ENCODE results near the gene KIDINS220. TPM values are rescaled to one million over a fixed set of nuclear protein-coding genes. Genes with fewer than 3 reads are reported as not detected.

The KIDINS220 gene
- total and polyA plus RNA-seq, 2 donors (not counting 1 experiment from before 2014, with no cell fraction given): 58.0 to 110 TPM

DNA sequence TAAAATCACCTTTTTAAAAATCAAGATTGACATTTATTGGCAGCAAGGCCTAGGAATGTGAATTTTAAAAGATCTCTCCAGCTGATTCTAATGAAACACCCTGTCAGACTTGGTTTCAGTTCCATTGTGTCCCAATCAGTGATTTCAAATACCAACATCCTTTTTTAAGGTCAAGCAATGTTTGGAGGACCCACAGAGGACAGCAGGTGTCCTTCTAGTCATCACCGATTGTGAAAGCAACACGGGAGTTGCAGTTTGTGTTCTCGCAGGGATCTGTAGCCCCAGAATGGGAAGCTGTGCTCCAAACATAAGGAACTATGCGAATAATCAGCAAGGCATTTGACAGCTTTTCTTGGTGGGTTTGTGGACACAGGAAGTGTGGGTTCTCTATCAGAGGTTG lies 4.5 kb upstream of the KIDINS220 start:
- no peak for DNase-seq (ENCODE audit: low read depth in 2 of 2)
- TF ChIP-seq CTCF (conservative IDR thresholded peaks at IDR 0.05 in 1 of 2, IDR thresholded peaks at IDR 0.05 in 1 of 2; ENCODE audit: low read depth in 1 of 2, low read length in 2 of 2) (no peak), EZH2 (IDR thresholded peaks at IDR 0.05; ENCODE audit: low read length, missing control alignments) (no peak)

DNA sequence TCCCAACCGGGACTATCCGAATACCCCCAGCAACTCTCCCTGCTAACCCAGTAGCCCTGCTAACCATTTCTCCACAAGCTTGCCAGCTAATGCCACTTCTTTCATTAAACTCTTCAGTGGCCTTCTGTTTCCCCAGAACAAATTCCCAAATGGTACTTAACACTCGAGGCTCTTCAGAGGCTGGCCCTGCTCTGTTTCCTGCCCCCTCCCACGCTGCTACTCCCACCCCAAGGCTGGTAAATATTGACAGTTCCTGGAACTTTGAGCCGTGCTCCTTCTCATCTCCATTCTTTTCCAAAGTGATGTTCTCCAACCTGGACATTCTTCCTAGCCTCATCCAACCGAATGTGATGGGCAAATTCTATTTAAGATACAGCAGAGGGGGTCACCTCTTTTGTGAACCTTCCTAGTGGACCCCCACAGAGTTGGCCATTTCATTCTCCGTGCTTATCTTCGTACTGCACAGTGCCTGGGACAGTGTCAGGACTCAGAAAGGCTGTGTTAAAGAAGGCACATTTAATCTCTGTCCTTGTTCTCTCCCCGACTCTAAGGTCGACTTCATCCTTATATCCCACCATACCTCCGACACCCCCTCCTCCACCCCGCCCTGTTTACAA lies 3.2 kb upstream of the KIDINS220 start:
- no peak for DNase-seq (ENCODE audit: low read depth in 2 of 2)
- no peak overlapping the region for H3K4me2 ChIP-seq (ENCODE audit: extremely low read depth, insufficient read depth, low read length)
- no peak for TF ChIP-seq CTCF (conservative IDR thresholded peaks at IDR 0.05 in 1 of 2, IDR thresholded peaks at IDR 0.05 in 1 of 2; ENCODE audit: low read depth in 1 of 2, low read length in 2 of 2)
- TF ChIP-seq EZH2 (IDR thresholded peaks at IDR 0.05; ENCODE audit: low read length, missing control alignments): no peak
- no peak overlapping the region for H3K4me3 ChIP-seq (replicated peaks in 1 of 4; ENCODE audit: control extremely low read depth in 1 of 4, insufficient read depth in 1 of 4, low read depth in 3 of 4, low read length in 4 of 4)
- H3K79me2 ChIP-seq (ENCODE audit: control insufficient read depth, insufficient read depth, low read length): peaks cover 14% of the 10 kb centered on the region
- H3K36me3 ChIP-seq (ENCODE audit: control insufficient read depth, insufficient read depth, low read length): no peaks in the 10 kb centered on the region
- H3K27me3 ChIP-seq (ENCODE audit: control insufficient read depth, insufficient read depth, low read length): no peaks in the 10 kb centered on the region
- H3K4me1 ChIP-seq (ENCODE audit: control insufficient read depth, extremely low read depth, insufficient read depth, low read length): no peaks in the 10 kb centered on the region
- H2AFZ ChIP-seq (ENCODE audit: low read length): no peak overlapping the region
- no peak overlapping the region for H3K9ac ChIP-seq (ENCODE audit: insufficient read depth, low read length)
- H3K9me3 ChIP-seq (ENCODE audit: control insufficient read depth, insufficient read depth, low read depth, low read length): no peaks in the 10 kb centered on the region
- H3K27ac ChIP-seq (ENCODE audit: insufficient read depth, low read length): no peak overlapping the region
- no peaks in the 10 kb centered on the region for H4K20me1 ChIP-seq (ENCODE audit: control insufficient read depth, extremely low read depth, insufficient read depth, low read length)

More for the DNA sequence above, 4.5 kb upstream of the KIDINS220 start:
- Histone ChIP-seq H2AFZ (ENCODE audit: low read length) (no peak overlapping the region), H3K79me2 (ENCODE audit: control insufficient read depth, insufficient read depth, low read length) (peaks cover 3% of the 10 kb centered on the region), H3K9me3 (ENCODE audit: control insufficient read depth, insufficient read depth, low read depth, low read length) (no peaks in the 10 kb centered on the region), H3K36me3 (ENCODE audit: control insufficient read depth, insufficient read depth, low read length) (no peaks in the 10 kb centered on the region), H3K4me3 (replicated peaks in 1 of 4; ENCODE audit: control extremely low read depth in 1 of 4, insufficient read depth in 1 of 4, low read depth in 3 of 4, low read length in 4 of 4) (no peak overlapping the region), H3K4me2 (ENCODE audit: extremely low read depth, insufficient read depth, low read length) (no peak overlapping the region), H3K27ac (ENCODE audit: insufficient read depth, low read length) (no peak overlapping the region), H3K9ac (ENCODE audit: insufficient read depth, low read length) (no peak overlapping the region), H3K27me3 (ENCODE audit: control insufficient read depth, insufficient read depth, low read length) (no peaks in the 10 kb centered on the region), H3K4me1 (ENCODE audit: control insufficient read depth, extremely low read depth, insufficient read depth, low read length) (no peaks in the 10 kb centered on the region), H4K20me1 (ENCODE audit: control insufficient read depth, extremely low read depth, insufficient read depth, low read length) (no peaks in the 10 kb centered on the region)

- H4K20me1 ChIP-seq (ENCODE audit: control insufficient read depth, extremely low read depth, insufficient read depth, low read length): peaks cover 2% of the 10 kb centered on the region
- no peak overlapping the region for H3K9ac ChIP-seq (ENCODE audit: insufficient read depth, low read length)
- H3K27me3 ChIP-seq (ENCODE audit: control insufficient read depth, insufficient read depth, low read length): no peaks in the 10 kb centered on the region
- no peak overlapping the region for H3K27ac ChIP-seq (ENCODE audit: insufficient read depth, low read length)
- H3K9me3 ChIP-seq (ENCODE audit: control insufficient read depth, insufficient read depth, low read depth, low read length): no peaks in the 10 kb centered on the region
- no peak overlapping the region for H2AFZ ChIP-seq (ENCODE audit: low read length)
- DNase-seq (ENCODE audit: low read depth in 2 of 2): no peak
- no peaks in the 10 kb centered on the region for H3K4me1 ChIP-seq (ENCODE audit: control insufficient read depth, extremely low read depth, insufficient read depth, low read length)
- H3K4me2 ChIP-seq (ENCODE audit: extremely low read depth, insufficient read depth, low read length): no peak overlapping the region
- peaks cover 25% of the 10 kb centered on the region for H3K79me2 ChIP-seq (ENCODE audit: control insufficient read depth, insufficient read depth, low read length)
- no peak overlapping the region for H3K4me3 ChIP-seq (replicated peaks in 1 of 4; ENCODE audit: control extremely low read depth in 1 of 4, insufficient read depth in 1 of 4, low read depth in 3 of 4, low read length in 4 of 4)
- H3K36me3 ChIP-seq (ENCODE audit: control insufficient read depth, insufficient read depth, low read length): no peaks in the 10 kb centered on the region
- TF ChIP-seq EZH2 (IDR thresholded peaks at IDR 0.05; ENCODE audit: low read length, missing control alignments) (no peak), CTCF (conservative IDR thresholded peaks at IDR 0.05 in 1 of 2, IDR thresholded peaks at IDR 0.05 in 1 of 2; ENCODE audit: low read depth in 1 of 2, low read length in 2 of 2) (no peak)
Measured at GRCh38 chr2:8839189-8839965, 2.0 kb upstream of the KIDINS220 start.
